GM18526 (cell line): ENCODE results near the gene PID1.

ENCODE experiments used
- POLR2A ChIP-seq: IDR thresholded peaks from 3 replicates; pipeline ENCODE4 v1.6.1; 2011; ENCODE audit not compliant: insufficient read length; ENCODE audit errors: extremely low read depth

Gene PID1

DNA sequence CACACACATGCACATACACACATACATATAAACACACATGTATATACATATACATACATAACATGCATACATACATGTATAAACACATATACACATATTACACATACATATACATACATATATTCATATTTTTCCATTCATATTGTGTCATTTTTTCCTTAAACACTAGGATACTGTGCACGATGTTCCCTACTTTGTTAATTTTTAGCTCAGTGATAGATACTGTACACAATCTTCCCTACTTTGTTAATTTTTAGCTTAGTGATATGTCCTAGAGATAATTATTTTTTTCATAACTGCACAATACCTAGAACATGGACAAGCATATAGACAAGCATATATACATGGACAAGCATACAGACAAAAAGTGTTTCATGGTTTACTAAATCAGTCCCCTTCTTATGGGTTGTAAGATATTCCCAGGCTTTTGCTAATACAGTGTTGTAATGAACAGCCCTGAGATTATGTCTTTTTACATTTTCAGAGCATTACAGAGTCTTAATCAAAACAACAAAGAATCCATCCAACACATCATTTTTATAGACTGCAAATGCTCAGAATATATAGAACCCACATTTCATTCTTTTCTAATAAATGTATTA lies 75.6 kb downstream of the PID1 start:
- TF ChIP-seq POLR2A = no peak

DNA sequence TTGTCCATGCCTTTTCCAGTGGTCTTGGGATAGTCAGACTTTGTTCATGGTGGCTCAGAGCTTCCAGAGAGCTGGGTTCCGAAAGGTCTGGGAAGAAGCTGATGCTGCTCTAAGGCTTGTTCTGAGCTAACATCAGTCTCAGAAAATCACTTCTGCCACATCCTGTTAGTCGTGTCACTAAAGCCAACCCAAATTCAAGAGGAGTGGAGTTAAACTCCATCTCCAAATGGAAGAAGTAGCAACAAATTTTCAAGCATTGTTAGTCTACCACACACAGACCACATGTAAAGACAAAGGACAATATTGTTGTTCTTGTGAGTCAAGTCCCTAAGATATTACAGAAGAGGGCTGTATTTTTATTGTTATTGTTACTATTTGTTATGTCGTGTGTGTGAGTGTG lies 77.8 kb downstream of the PID1 start:
- no peak for TF ChIP-seq POLR2A

DNA sequence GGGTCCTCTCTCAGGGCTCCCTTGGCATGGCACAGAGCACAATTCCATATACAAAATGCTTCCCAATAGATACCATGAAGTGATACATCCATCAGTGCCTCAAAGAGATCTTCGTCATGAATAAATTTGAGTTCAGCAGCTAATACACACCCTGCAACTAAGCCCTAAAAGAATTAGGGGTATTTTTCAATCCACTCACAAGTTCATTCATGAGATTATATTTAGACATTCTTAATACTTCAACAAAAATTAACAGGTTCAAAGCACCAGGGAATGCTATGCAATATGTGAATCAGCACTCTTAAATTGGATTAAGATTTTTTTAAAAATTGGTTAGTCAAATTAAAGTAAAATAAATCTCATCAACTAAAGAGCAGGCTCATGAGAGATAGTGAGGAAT lies 79.7 kb downstream of the PID1 start:
- no peak for TF ChIP-seq POLR2A

DNA sequence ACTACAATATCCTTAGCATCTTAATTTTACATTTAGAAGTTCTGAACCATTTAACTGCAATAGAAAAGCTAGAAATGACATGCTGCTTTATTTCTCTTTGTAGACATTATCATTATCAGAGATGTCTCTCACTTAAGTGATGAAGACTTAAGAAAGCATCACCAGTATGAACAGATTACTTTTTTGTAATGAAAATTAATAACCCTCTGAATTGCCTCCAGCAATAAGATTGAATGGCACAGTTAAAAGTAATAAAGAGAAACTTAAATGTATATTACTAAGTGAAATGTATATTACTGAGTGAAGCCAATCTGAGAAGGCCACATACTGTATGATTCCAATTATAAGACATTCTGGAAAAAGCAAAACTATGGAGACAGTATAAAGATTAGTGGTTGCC lies 89.4 kb downstream of the PID1 start:
- no peak for TF ChIP-seq POLR2A

DNA sequence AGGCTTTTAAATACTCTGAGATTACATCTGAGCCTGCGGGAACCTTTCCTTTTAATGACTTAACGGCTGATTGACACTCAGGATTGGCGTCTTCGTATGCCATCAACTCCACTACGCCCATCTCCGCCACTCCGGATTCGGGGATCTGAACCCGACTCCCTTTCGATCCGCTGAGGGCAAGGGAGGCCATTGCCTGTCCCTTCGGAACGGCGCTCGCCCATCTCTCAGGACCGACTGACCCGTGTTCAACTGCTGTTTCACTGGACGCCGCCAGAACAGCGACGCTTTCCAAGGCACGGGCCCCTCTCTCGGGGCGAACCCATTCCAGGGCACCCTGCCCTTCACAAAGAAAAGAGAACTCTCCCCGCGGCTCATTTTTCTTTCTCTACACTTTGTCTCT lies 90.4 kb downstream of the PID1 start:
- no peak for TF ChIP-seq POLR2A

DNA sequence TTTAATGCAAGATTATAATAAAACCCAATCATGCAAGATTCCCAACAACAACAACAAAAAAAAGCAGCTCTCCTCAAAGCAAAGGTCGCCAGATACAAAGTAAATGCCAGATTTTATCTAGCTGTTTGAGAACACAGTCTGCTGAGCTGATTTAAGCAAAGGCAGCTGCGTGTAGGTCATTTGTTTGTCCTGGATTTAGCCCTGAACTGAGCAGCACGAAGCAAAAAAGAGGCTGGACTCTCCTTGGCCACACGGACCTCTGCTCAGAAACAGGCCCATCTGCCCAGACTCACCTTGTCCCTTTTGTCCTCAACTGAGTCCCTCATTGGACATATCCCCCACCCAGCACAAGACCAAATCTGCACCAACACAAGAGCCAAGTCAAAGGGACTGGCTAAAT lies 91.5 kb downstream of the PID1 start:
- no peak for TF ChIP-seq POLR2A

DNA sequence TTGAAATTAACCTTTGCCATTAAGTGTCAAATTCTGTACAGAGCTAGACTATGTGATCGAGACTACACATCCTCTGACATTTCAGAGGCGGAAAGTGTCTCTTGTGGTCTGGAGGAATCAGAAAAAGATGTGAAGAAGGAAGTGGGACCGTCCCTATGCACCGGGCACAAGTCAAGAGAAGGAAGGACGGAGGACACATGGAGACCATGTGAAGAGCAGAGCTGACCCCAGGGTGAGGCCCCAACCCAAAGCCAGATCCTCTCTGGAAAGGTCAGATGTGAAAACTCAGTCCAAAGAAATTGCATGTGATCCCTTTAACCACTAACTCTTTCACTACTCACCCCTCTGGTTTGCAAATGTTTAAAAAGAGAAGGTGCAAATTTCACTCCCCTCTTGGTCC lies 92.4 kb downstream of the PID1 start:
- TF ChIP-seq POLR2A = no peak

DNA sequence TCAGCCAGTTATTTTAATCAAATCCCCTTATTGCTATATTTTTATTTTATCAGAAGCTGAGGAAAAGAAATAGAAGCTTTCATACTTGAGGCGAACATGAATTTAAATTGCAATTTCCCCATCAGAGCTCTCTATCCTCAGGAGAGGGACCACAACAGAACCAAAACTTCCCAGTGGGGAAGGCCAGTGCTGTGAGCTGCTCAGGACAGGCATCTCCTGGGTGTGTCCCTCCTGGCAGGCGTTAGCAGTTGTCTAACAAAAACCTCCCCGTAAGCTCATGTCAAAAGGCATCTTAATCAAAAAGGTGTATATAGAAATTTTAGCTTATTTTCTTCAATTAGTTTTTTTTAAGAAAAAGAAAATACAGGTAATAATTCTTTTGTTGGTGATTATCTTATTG lies 93.0 kb downstream of the PID1 start:
- TF ChIP-seq POLR2A = no peak

DNA sequence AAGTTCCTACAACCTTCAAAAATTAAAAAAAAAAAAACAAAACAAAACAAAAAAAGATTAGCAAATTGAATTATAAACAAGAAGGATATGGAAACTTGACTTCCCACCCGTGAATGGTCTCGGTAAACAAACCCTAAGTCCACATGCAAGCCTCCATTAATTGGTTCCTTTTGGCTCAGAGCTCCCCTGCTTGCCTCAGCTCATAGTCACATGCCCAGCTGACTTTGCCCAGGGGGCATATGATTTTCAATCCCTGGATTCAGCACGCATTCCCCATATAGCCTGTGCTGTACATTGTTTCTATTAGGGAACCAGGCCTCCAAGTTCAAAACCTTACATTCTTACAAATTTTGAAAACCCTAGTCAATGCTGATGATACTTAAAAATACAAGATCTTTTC lies 95.0 kb downstream of the PID1 start:
- no peak for TF ChIP-seq POLR2A

DNA sequence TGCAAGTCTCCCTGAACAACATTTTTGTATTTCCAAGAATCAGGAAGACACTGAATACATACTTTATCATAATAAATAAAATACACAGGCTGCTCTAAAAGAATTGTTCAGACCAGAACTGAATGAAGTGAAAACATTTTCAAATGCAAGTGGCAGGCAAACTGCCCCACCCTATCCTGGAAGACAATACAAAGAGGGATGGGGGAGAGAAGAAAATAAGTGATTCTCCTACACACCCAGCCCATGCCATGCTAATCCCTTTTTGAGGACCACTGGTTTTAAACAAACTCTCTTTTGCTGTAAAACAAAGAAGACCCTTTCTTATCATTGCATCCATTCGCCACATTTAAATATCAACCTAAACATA lies 95.6 kb downstream of the PID1 start:
- TF ChIP-seq POLR2A = no peak

DNA sequence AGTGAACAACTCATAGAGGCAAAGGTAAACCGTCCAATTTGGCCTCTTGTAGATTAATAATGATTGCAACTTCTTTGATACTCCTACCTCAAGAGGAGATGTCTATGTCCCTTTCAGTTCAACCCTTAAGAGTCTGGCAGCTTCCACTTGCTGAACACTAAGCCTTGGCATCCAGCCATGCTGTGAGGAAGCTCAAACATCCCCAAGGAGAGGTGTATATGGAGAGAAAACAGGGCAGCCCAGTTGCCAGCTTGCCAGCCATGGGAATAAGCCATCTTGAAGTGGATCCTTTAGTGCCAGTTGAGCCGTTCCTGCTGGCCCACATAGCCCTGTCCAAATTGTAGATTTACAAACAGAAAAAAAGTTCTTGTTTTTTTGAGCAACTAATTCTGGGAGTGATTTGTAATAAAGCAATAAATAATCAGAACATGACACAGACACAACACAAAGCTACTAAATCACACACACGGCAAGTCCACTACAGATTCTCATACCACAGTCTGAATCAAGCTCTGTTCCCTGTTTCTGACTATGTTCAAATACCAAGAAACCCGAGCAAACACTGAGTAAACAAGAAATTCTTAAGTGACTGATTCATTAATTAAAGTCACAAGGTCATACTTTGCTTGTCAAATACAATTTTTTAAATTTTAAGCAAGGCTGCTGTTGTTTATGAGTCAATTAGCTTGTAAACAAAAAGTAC lies 96.1 kb downstream of the PID1 start:
- TF ChIP-seq POLR2A = no peak

DNA sequence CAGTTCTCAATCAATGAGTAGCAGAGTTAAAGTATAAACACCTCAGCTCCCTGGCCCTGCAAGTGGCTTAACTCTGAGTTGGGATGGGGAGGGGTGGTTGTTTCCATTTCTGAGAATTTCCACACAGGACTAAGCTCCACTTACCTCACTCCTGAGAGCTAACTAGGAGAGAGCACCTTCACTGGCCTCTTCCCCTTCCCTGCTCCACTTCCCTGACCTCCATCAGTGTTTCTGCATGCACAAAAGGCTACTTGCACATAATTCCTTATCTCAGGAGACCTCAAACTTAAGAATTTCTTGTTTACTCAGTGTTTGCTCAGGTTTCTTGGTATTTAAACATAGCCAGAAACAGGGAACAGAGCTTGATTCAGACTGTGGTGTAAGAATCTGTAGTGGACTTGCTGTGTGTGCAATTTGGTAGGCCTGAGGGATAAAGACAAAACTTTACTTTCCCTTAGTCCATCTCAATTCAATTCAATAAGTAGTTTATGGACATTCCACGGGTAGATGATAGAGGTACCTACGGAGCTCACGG lies 97.2 kb downstream of the PID1 start:
- TF ChIP-seq POLR2A = no peak

DNA sequence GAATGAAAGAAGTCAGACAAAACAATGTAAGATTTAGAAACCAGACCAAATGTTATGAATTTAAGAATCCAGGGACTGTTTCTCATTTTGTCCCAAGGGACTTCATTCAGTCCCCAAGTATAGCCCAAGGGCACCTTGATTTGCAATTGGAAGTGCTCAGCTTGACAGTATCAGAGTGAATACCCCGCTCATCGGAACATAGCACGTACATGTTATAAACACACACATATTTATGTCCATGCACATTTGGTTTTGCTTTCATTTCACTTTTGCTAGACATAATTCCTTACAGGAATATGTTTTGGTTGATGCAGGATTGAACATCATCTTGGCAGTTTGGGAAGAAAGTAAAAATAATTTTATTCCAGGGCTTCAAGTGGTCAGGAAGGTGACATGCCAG lies 100.2 kb downstream of the PID1 start:
- no peak for TF ChIP-seq POLR2A

DNA sequence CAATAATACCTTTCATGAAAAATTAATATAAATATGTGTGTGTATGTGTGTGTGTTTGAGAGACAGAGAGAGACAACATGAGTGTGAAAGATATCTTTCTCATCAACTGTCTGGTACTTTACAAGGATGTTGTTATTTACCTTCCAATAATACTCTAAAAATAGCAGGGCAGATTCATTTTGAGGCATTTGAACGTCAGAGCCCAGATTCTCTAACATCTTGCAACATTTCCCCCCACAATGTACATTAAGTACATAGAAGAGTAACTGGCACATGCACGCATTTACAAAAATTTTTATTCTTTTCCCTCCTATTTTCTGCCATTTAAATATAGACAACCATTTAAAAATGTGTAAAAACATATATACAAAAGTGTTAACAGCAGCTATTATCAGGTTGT lies 100.9 kb downstream of the PID1 start:
- TF ChIP-seq POLR2A = no peak

DNA sequence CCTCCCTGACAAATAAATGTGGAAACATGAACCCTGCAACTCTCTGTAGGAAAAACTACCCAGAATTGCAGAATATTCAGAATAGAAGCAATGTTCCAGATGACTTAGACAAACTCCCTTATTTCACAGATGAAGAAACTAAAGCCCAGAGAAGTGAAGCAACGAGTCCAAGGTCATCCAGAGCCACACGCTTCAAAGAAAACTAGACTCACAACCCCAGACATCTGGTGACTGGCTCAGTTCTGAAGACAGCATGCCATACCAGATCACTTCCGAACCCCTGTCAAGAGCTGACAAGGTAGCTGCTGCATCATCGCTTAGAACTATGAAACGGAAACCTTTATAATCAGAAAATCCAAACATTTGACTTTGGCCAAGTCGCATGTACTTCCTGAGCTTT lies 101.3 kb downstream of the PID1 start:
- TF ChIP-seq POLR2A = no peak

DNA sequence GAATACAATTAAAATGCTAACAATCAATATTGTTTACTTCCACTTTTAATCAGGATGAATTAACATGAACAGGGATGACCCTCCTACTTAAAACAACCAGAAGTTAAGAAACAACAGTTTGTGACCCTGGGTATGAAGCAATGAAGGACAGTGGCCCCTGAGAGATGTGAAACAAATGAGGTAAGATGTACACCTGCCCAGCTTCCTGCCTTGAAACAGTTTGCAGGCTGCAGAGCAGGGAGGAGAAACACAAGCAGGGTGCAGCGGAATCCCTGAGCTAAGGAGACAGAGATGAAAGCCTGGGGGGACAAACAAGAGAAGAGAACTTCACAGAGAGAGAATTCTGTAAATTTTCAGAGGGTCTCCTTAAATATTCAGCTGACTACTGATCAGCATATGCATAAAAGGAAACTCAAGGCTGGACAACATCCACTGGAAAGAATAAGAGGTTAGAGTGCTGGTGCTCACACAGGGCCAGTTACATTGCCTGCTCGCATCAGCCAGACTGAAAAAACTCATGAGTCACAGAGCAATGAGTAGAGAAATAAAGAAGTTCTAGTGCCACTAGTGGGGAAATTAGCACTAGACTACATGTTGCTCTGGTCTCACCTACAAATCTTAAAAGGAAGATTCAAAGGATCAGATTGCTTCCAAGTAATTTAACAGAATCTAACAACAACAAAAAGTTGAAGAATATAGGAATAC lies 106.4 kb downstream of the PID1 start:
- no peak for TF ChIP-seq POLR2A

DNA sequence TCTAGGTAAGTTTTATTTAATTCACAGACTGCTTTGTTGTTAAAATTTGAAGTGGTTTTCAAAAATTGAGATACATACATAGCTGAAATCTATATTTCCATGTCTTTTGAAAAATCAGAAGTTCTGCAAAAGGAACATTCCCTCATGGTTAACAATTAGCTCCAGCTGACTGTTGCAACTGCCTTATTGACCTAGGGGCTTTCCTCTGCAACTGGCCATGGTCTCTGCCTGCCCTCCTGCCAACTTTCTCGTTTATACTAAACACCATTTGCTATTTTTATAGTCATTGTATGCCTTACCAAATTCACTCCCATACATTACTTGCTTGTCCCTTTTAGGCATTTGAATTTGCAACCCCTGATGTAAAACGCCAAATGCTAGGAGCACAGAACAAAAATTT lies 107.2 kb downstream of the PID1 start:
- no peak for TF ChIP-seq POLR2A

DNA sequence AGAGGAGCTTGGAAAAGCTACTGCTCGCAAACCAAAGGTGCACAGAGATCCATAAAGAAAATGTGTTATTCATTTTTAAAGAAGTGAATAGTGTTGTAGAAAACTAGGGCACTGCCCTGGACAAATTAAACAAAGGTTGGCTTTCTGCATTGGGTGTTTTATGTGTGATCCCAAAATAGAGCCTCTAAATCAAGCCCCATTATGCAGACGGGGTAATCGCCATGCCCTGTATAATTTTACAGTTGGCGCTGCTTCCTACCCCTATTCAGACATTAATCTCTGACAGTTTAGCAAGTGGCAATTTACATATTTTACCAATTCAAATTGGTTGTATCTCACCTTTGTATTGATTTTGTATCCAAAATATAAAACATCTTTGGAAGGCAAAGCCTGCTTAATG lies 109.1 kb downstream of the PID1 start:
- no peak for TF ChIP-seq POLR2A
